HCT116 (cell line): Measurements from ENCODE around the gene CAMK1D. TPM values are rescaled to one million over a fixed set of nuclear protein-coding genes. Genes with fewer than 3 reads are reported as not detected.

Source experiments
- ATAC-seq: fragments of 200-7000 bp; cut with Tn5 transposase; 2 replicates; pipeline ENCODE4 v1.9.1; 2020; ENCODE audit warnings: mild to moderate bottlenecking, moderate library complexity
- BruUV-seq: library from RNA; stranded (reverse); fragments of 400-500 nt; replicated peaks from 2 replicates; lab custom pipeline; 2021; lab: Mats Ljungman, UMichigan
- CTCF ChIA-PET: fragments of 300-600 bp; sonication (Branson Sonifier 250); formaldehyde crosslinking; loops from one replicate; lab custom pipeline; 2021; ENCODE audit warnings: antibody characterized with exemption; lab: Charles Lee
- POLR2A ChIA-PET: fragments of 300-600, 350-600 bp; sonication (Branson Sonifier 250); formaldehyde crosslinking; loops from one replicate; lab custom pipeline; 2021; ENCODE audit warnings: antibody characterized with exemption; lab: Charles Lee
- RAD21 ChIA-PET, 2 experiments: fragments of 300-600 bp; sonication (Branson Sonifier 250); formaldehyde crosslinking; loops; one replicate each; lab custom pipeline; 2023; ENCODE audit warnings: low total read pairs in 2 of 2; ENCODE audit not compliant: uncharacterized antibody in 2 of 2, unreplicated experiment in 2 of 2, low non-redundant PET in 1 of 2; lab: Charles Lee
- DNase-seq: peaks from one replicate; pipeline ENCODE4 v3.0.0-alpha.2; 2010; ENCODE audit warnings: low read depth, low spot score
- H2AFZ ChIP-seq: fragments of 200-600 bp; shearing (Covaris generic), sonication (generic); 2 replicates; pipeline ENCODE4 v1.6.1; 2017; ENCODE audit warnings: low read depth, mixed run types, mixed read lengths, antibody characterized with exemption, low read length; ENCODE audit not compliant: poor library complexity, severe bottlenecking
- H3K27ac ChIP-seq: 2 replicates; pipeline ENCODE4 v1.5.1; 2012; ENCODE audit warnings: low read depth, low read length
- H3K27me3 ChIP-seq: fragments of 200-600 bp; sonication (generic); 2 replicates; pipeline ENCODE4 v1.6.1; 2016; ENCODE audit warnings: mixed run types, low read length, mixed read lengths; ENCODE audit not compliant: insufficient read depth
- H3K36me3 ChIP-seq, 2 experiments: fragments of 200-500 bp in 1 of 2; fragments of 200-600 bp in 1 of 2; sonication (Bioruptor generic) in 1 of 2; sonication (generic) in 1 of 2; 2 replicates each; pipeline versions ENCODE4 v1.5.1 to v1.6.1; 2014 to 2016; ENCODE audit warnings: low read length in 2 of 2, inconsistent platforms in 1 of 2, mixed read lengths in 1 of 2, mixed run types in 1 of 2; ENCODE audit not compliant: insufficient read depth in 2 of 2, control insufficient read depth in 1 of 2
- H3K4me1 ChIP-seq, 2 experiments: fragments of 200-600 bp in 1 of 2; sonication (generic) in 1 of 2; 2 replicates each; pipeline versions ENCODE4 v1.5.1 to v1.6.1; 2012 to 2017; ENCODE audit warnings: low read length in 2 of 2, inconsistent platforms in 1 of 2, mild to moderate bottlenecking in 1 of 2, mixed read lengths in 1 of 2, mixed run types in 1 of 2, moderate library complexity in 1 of 2; ENCODE audit not compliant: insufficient read depth in 2 of 2, control insufficient read depth in 1 of 2
- H3K4me2 ChIP-seq: fragments of 200-600 bp; sonication (generic); 2 replicates; pipeline ENCODE4 v1.6.1; 2017; ENCODE audit warnings: mixed run types, low read length, mixed read lengths
- H3K4me3 ChIP-seq, 2 experiments: fragments of 200-600 bp in 1 of 2; sonication (generic) in 1 of 2; replicated peaks in 1 of 2; 2 replicates each; pipeline ENCODE4 v1.5.1; 2011 to 2016; ENCODE audit warnings: low read length in 2 of 2, control low read depth in 1 of 2, low read depth in 1 of 2, mild to moderate bottlenecking in 1 of 2, mixed read lengths in 1 of 2, mixed run types in 1 of 2
- H3K79me2 ChIP-seq: fragments of 200-600 bp; sonication (generic); 2 replicates; pipeline ENCODE4 v1.6.1; 2017; ENCODE audit warnings: mild to moderate bottlenecking, mixed run types, low read length, moderate library complexity, mixed read lengths; ENCODE audit not compliant: insufficient read depth
- H3K9ac ChIP-seq: fragments of 200-600 bp; sonication (generic); 2 replicates; pipeline ENCODE4 v1.6.1; 2016; ENCODE audit warnings: low read length, mixed read lengths
- H3K9me2 ChIP-seq: fragments of 200-600 bp; sonication (generic), shearing (Covaris generic); 2 replicates; pipeline ENCODE4 v1.6.1; 2017; ENCODE audit warnings: mixed run types, mild to moderate bottlenecking, moderate library complexity; ENCODE audit not compliant: insufficient read depth
- H3K9me3 ChIP-seq, 2 experiments: fragments of 200-500 bp in 1 of 2; fragments of 200-600 bp in 1 of 2; sonication (Bioruptor generic) in 1 of 2; sonication (generic) in 1 of 2; 2 replicates each; pipeline ENCODE4 v1.6.1; 2014 to 2017; ENCODE audit warnings: low read length in 2 of 2, mixed read lengths in 2 of 2, inconsistent platforms in 1 of 2, low read depth in 1 of 2, mild to moderate bottlenecking in 1 of 2, mixed run types in 1 of 2, moderate library complexity in 1 of 2; ENCODE audit not compliant: control insufficient read depth in 1 of 2, insufficient read depth in 1 of 2
- H4K20me1 ChIP-seq: fragments of 200-600 bp; sonication (generic), shearing (Covaris generic); 2 replicates; pipeline ENCODE4 v1.6.1; 2017; ENCODE audit warnings: mixed run types, mild to moderate bottlenecking, moderate library complexity; ENCODE audit not compliant: insufficient read depth
- EGR1 ChIP-seq: IDR thresholded peaks from 2 replicates; pipeline ENCODE4 v1.6.1; 2012; ENCODE audit warnings: low read depth
- ELF1 ChIP-seq: IDR thresholded peaks from 2 replicates; pipeline ENCODE4 v1.6.1; 2012; ENCODE audit warnings: low read depth, borderline replicate concordance
- EZH2phosphoT487 ChIP-seq: fragments of 200-600 bp; IDR thresholded peaks from 2 replicates; pipeline ENCODE4 v1.6.1; 2018; ENCODE audit warnings: antibody characterized with exemption, borderline replicate concordance
- FOSL1 ChIP-seq: IDR thresholded peaks from 2 replicates; pipeline ENCODE4 v1.6.1; 2012; ENCODE audit warnings: low read depth
- JUND ChIP-seq: IDR thresholded peaks from 2 replicates; pipeline ENCODE4 v1.6.1; 2012
- POLR2A ChIP-seq: IDR thresholded peaks from 2 replicates; pipeline ENCODE4 v1.7.0; 2011; ENCODE audit warnings: borderline replicate concordance; ENCODE audit not compliant: insufficient read depth, insufficient read length; ENCODE audit errors: extremely low read depth
- POLR2AphosphoS5 ChIP-seq: IDR thresholded peaks from 2 replicates; pipeline ENCODE4 v1.6.1; 2011; ENCODE audit warnings: mild to moderate bottlenecking, low read depth, low read length, moderate library complexity
- RAD21 ChIP-seq: IDR thresholded peaks from 2 replicates; pipeline ENCODE4 v1.6.1; 2012; ENCODE audit warnings: low read depth, mild to moderate bottlenecking
- SIN3A ChIP-seq: IDR thresholded peaks from 2 replicates; pipeline ENCODE4 v1.6.1; 2012; ENCODE audit warnings: low read depth
- SP1 ChIP-seq: IDR thresholded peaks from 2 replicates; pipeline ENCODE4 v1.6.1; 2012; ENCODE audit warnings: low read depth
- SRF ChIP-seq: IDR thresholded peaks from 2 replicates; pipeline ENCODE4 v1.6.1; 2012; ENCODE audit warnings: low read depth
- TCF7L2 ChIP-seq: IDR thresholded peaks from 2 replicates; pipeline ENCODE4 v1.7.0; 2011; ENCODE audit warnings: borderline replicate concordance, inconsistent platforms; ENCODE audit not compliant: insufficient read depth, insufficient read length; ENCODE audit errors: extremely low read depth
- ZFX ChIP-seq: fragments of 450-650 bp; IDR thresholded peaks from 2 replicates; pipeline ENCODE4 v1.6.1; 2017
- ZNF274 ChIP-seq: fragments of 200-500 bp; sonication (Bioruptor generic); IDR thresholded peaks from 2 replicates; pipeline ENCODE4 v1.6.1; 2014; ENCODE audit warnings: mild to moderate bottlenecking, low read depth, low read length, inconsistent platforms
- intact Hi-C: fragments of 100-400 bp; cut with micrococcal nuclease; formaldehyde crosslinking; loops from 2 replicates; pipeline ENCODE4 v1.10.0; 2022
- total RNA-seq: library from RNA; stranded (reverse); gene quantifications from one replicate; pipeline ENCODE4 v1.2.1, GENCODE V29; 2021; ENCODE audit not compliant: unreplicated experiment
- TF ChIP-seq, protein P1 (sequence below): IDR thresholded peaks from 2 replicates; pipeline ENCODE4 v1.6.1; 2012
- TF ChIP-seq, protein P2 (sequence below): IDR thresholded peaks from 2 replicates; pipeline ENCODE4 v1.6.1; 2012
- TF ChIP-seq, protein P3 (sequence below), 3 experiments: fragments of 200-600 bp in 1 of 3; sonication (generic) in 1 of 3; IDR thresholded peaks in 2 of 3; conservative IDR thresholded peaks in 1 of 3; 2 replicates each; pipeline ENCODE4 v1.5.1; 2012 to 2017; ENCODE audit warnings: low read depth in 2 of 3, low read length in 2 of 3, antibody characterized with exemption in 1 of 3, borderline replicate concordance in 1 of 3, control low read depth in 1 of 3, mild to moderate bottlenecking in 1 of 3, mixed read lengths in 1 of 3, mixed run types in 1 of 3, moderate library complexity in 1 of 3; ENCODE audit not compliant: insufficient read depth in 1 of 3

Gene CAMK1D
- total RNA-seq, 1 experiment from 2014 or later: 9.6 TPM

DNA sequence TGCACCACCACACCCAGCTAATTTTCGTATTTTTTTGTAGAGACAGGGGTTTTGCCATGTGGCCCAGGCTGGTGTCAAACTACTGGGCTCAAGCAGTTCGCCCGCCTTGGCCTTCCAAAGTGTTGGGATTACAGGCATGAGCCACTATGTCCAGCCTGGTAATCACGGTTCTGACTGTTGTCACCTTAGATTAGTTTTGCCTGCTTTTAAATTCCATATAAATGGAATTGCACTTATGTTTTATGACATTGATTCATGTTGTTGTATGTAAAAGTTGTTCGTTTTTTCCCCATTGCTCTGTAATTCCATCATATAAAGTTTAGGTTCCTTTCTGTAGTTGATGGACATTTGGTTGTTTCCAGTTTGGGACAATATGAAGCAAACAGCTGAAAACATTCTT is 106.0 kb downstream of the CAMK1D start:
- Histone ChIP-seq H3K36me3 (no peaks in the 10 kb centered on the region), H3K4me3 (peak overlapping the region in 1 of 2 experiments; percentile 32; a peak in 2 of 4 replicates), H3K9me3 (no peaks in the 10 kb centered on the region), H3K9ac (peak overlapping the region; percentile 23; the same call in 1 of the 2 replicates), H2AFZ (no peak overlapping the region), H4K20me1 (no peaks in the 10 kb centered on the region), H3K27ac (no peak overlapping the region), H3K9me2 (no peaks in the 10 kb centered on the region), H3K4me2 (peak overlapping the region; percentile 77), H3K4me1 (peaks cover 10 to 36% of the 10 kb centered on the region in 2 experiments), H3K79me2 (0 out of 2 replicates have a peak, but pooled peaks cover 4% of the 10 kb centered on the region), H3K27me3 (no peaks in the 10 kb centered on the region)
- intact Hi-C loops: no loop called here
- ChIA-PET RAD21 (no interaction called here), POLR2A (no interaction called here), CTCF (no interaction called here)
- ATAC-seq (no peak), DNase-seq (no peak)
- no TSS peak for BruUV-seq
- TF ChIP-seq EZH2phosphoT487: no peak
- no peak for TF ChIP-seq EGR1
- no peak for TF ChIP-seq ELF1
- no peak for TF ChIP-seq JUND
- no peak for TF ChIP-seq FOSL1
- TF ChIP-seq, protein P1, sequence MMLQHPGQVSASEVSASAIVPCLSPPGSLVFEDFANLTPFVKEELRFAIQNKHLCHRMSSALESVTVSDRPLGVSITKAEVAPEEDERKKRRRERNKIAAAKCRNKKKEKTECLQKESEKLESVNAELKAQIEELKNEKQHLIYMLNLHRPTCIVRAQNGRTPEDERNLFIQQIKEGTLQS: no peak
- TF ChIP-seq TCF7L2: no peak

DNA sequence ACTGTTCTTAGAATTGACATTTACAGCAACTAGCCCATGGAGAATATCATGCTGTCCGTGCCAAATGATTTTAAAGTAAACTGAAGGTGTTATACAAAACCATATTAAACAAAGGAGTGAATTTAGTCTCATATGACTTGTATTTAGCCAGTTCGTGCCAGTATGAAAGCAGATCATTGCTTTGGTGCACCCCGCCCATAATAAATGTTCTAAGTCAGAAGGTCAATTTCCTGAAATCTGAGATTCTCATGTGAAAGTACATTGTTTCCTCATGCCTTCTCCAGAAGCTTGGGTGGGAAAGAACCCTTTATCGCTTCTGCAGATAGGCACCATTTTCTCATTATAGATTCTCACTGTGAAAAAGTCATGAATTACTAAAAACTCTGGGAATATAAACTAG is 106.4 kb downstream of the CAMK1D start:
- no peaks in the 10 kb centered on the region for H3K36me3 ChIP-seq
- H3K27me3 ChIP-seq: no peaks in the 10 kb centered on the region
- no peak for DNase-seq
- no peak for ATAC-seq
- H3K4me1 ChIP-seq: peaks cover 10 to 40% of the 10 kb centered on the region in 2 experiments
- H3K4me3 ChIP-seq: peak overlapping the region in 1 of 2 experiments; percentile 32; a peak in 2 of 4 replicates
- peak overlapping the region; percentile 77 for H3K4me2 ChIP-seq
- H4K20me1 ChIP-seq: no peaks in the 10 kb centered on the region
- no peaks in the 10 kb centered on the region for H3K9me3 ChIP-seq
- CTCF ChIA-PET: no interaction called here
- H2AFZ ChIP-seq: no peak overlapping the region
- no peaks in the 10 kb centered on the region for H3K9me2 ChIP-seq
- intact Hi-C loops: no loop called here
- no TSS peak for BruUV-seq
- POLR2A ChIA-PET: no interaction called here
- H3K79me2 ChIP-seq: 0 out of 2 replicates have a peak, but pooled peaks cover 4% of the 10 kb centered on the region
- RAD21 ChIA-PET: no interaction called here
- H3K9ac ChIP-seq: peak overlapping the region; percentile 23; the same call in 1 of the 2 replicates
- no peak overlapping the region for H3K27ac ChIP-seq
- TF ChIP-seq SRF (no peak), RAD21 (peak; percentile 9; the same call in 1 of the 2 replicates), SIN3A (no peak), ZNF274 (no peak), POLR2A (no peak), SP1 (peak; percentile 64), FOSL1 (0 out of 2 replicates have a peak, but pooled peaks have one; percentile 16), ZFX (no peak), ELF1 (peak; percentile 31; the same call in 1 of the 2 replicates), POLR2AphosphoS5 (no peak), JUND (peak; percentile 25; the same call in 1 of the 2 replicates)
- TF ChIP-seq, protein P2, sequence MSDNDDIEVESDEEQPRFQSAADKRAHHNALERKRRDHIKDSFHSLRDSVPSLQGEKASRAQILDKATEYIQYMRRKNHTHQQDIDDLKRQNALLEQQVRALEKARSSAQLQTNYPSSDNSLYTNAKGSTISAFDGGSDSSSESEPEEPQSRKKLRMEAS: no peak
- TF ChIP-seq, protein P3, sequence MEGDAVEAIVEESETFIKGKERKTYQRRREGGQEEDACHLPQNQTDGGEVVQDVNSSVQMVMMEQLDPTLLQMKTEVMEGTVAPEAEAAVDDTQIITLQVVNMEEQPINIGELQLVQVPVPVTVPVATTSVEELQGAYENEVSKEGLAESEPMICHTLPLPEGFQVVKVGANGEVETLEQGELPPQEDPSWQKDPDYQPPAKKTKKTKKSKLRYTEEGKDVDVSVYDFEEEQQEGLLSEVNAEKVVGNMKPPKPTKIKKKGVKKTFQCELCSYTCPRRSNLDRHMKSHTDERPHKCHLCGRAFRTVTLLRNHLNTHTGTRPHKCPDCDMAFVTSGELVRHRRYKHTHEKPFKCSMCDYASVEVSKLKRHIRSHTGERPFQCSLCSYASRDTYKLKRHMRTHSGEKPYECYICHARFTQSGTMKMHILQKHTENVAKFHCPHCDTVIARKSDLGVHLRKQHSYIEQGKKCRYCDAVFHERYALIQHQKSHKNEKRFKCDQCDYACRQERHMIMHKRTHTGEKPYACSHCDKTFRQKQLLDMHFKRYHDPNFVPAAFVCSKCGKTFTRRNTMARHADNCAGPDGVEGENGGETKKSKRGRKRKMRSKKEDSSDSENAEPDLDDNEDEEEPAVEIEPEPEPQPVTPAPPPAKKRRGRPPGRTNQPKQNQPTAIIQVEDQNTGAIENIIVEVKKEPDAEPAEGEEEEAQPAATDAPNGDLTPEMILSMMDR (IDR thresholded peaks at IDR 0.05 in 2 of 3, conservative IDR thresholded peaks at IDR 0.05 in 1 of 3; ENCODE audit: borderline replicate concordance in 1 of 3, insufficient read depth in 1 of 3, low read depth in 2 of 3, low read length in 2 of 3): no peak
